Measurements from ENCODE around the gene CACNA1B.

GRCh38 chr9:137917116-137917515 lies 39.5 kb downstream of the CACNA1B start:
- no peak for TF ChIP-seq CTCF (IDR thresholded peaks at IDR 0.05)
- TF ChIP-seq POLR2A (IDR thresholded peaks at IDR 0.05): no peak
- TF ChIP-seq EP300 (IDR thresholded peaks at IDR 0.05): no peak
